IMR-90 (cell line): Measurements from ENCODE around the gene PRKAG2. TPM values are rescaled to one million over a fixed set of nuclear protein-coding genes. Genes with fewer than 3 reads are reported as not detected.

Source experiments
- ATAC-seq: fragments of 200-7000 bp; cut with Tn5 transposase; 2 replicates; pipeline ENCODE4 v1.9.1; 2020; ENCODE audit warnings: low read depth, mild to moderate bottlenecking, moderate library complexity
- BruUV-seq: library from RNA; stranded (reverse); fragments of 400-500 nt; replicated peaks from 2 replicates; lab custom pipeline; 2021; lab: Mats Ljungman, UMichigan
- CTCF ChIA-PET: fragments of 300-600 bp; formaldehyde crosslinking; extraction: SDS; loops from one replicate; lab custom pipeline; 2021; ENCODE audit warnings: antibody characterized with exemption; lab: Yijun Ruan, JAX
- POLR2A ChIA-PET: fragments of 300-600 bp; sonication (Branson Sonifier 250); formaldehyde crosslinking; loops from one replicate; lab custom pipeline; 2022; ENCODE audit warnings: antibody characterized with exemption; ENCODE audit not compliant: unreplicated experiment; lab: Charles Lee
- DNase-seq: peaks from one replicate; pipeline ENCODE4 v3.0.0; 2013
- H2AFZ ChIP-seq: replicated peaks from 2 replicates; pipeline ENCODE3; 2013; ENCODE audit warnings: low read length, mild to moderate bottlenecking; ENCODE audit not compliant: poor library complexity
- H2AK5ac ChIP-seq: 2 replicates; pipeline ENCODE4 v1.6.1; 2013; ENCODE audit warnings: low read depth, low read length, inconsistent platforms
- H2AK9ac ChIP-seq: replicated peaks from 2 replicates; pipeline ENCODE3; 2013; ENCODE audit warnings: mild to moderate bottlenecking, low read depth, low read length, moderate library complexity; ENCODE audit not compliant: poor library complexity
- H2BK120ac ChIP-seq: 2 replicates; pipeline ENCODE4 v1.6.1; 2013; ENCODE audit warnings: low read depth, low read length, inconsistent platforms
- H2BK15ac ChIP-seq: 3 replicates; pipeline ENCODE4 v1.6.1; 2013; ENCODE audit warnings: low read depth, low read length, inconsistent platforms
- H2BK20ac ChIP-seq: 2 replicates; pipeline ENCODE4 v1.6.1; 2013; ENCODE audit warnings: low read depth, mild to moderate bottlenecking, inconsistent platforms, low read length, moderate library complexity
- H2BK5ac ChIP-seq: 2 replicates; pipeline ENCODE4 v1.6.1; 2013; ENCODE audit warnings: mild to moderate bottlenecking, low read depth, low read length, inconsistent platforms; ENCODE audit not compliant: poor library complexity, severe bottlenecking
- H3K14ac ChIP-seq: replicated peaks from 2 replicates; pipeline ENCODE4 v1.6.1; 2013; ENCODE audit warnings: low read depth, low read length, inconsistent platforms
- H3K18ac ChIP-seq: 2 replicates; pipeline ENCODE4 v1.6.1; 2013; ENCODE audit warnings: low read depth, low read length, control low read depth
- H3K23ac ChIP-seq: 2 replicates; pipeline ENCODE4 v1.6.1; 2013; ENCODE audit warnings: low read depth, low read length, inconsistent platforms
- H3K27ac ChIP-seq: 2 replicates; pipeline ENCODE4 v1.5.1; 2013; ENCODE audit warnings: mild to moderate bottlenecking, control low read depth, low read length; ENCODE audit not compliant: insufficient read depth
- H3K27me3 ChIP-seq: 2 replicates; pipeline ENCODE4 v1.6.1; 2013; ENCODE audit warnings: low read length; ENCODE audit not compliant: control insufficient read depth, insufficient read depth
- H3K36me3 ChIP-seq: 2 replicates; pipeline ENCODE4 v1.6.1; 2013; ENCODE audit warnings: low read length, mixed read lengths; ENCODE audit not compliant: control insufficient read depth, insufficient read depth
- H3K4ac ChIP-seq: 2 replicates; pipeline ENCODE4 v1.6.1; 2013; ENCODE audit warnings: low read depth, low read length, inconsistent platforms
- H3K4me1 ChIP-seq: 2 replicates; pipeline ENCODE4 v1.6.1; 2013; ENCODE audit warnings: low read length, mixed read lengths; ENCODE audit not compliant: control insufficient read depth, insufficient read depth
- H3K4me2 ChIP-seq: 2 replicates; pipeline ENCODE4 v1.6.1; 2013; ENCODE audit warnings: low read depth, mild to moderate bottlenecking, control low read depth, low read length, moderate library complexity
- H3K4me3 ChIP-seq: 2 replicates; pipeline ENCODE4 v1.5.1; 2013; ENCODE audit warnings: low read depth, mild to moderate bottlenecking, control low read depth, low read length, moderate library complexity; ENCODE audit not compliant: insufficient read depth
- H3K56ac ChIP-seq: 2 replicates; pipeline ENCODE4 v1.6.1; 2013; ENCODE audit warnings: low read length, inconsistent platforms; ENCODE audit not compliant: insufficient read depth; ENCODE audit errors: extremely low read depth
- H3K79me1 ChIP-seq, 2 experiments: 2 replicates each; pipeline ENCODE4 v1.6.1; 2013; ENCODE audit warnings: low read length in 2 of 2, inconsistent platforms in 1 of 2, low read depth in 1 of 2
- H3K9ac ChIP-seq: 2 replicates; pipeline ENCODE4 v1.6.1; 2013; ENCODE audit warnings: low read depth, low read length, control low read depth
- H3K9me1 ChIP-seq: 2 replicates; pipeline ENCODE4 v1.6.1; 2013; ENCODE audit warnings: low read length, inconsistent platforms; ENCODE audit not compliant: insufficient read depth
- H3K9me3 ChIP-seq: 2 replicates; pipeline ENCODE4 v1.6.1; 2013; ENCODE audit warnings: low read length; ENCODE audit not compliant: control insufficient read depth, insufficient read depth
- H4K20me1 ChIP-seq: 2 replicates; pipeline ENCODE4 v1.6.1; 2013; ENCODE audit warnings: low read length, inconsistent platforms; ENCODE audit not compliant: insufficient read depth
- H4K5ac ChIP-seq: 2 replicates; pipeline ENCODE4 v1.6.1; 2013; ENCODE audit warnings: mild to moderate bottlenecking, low read depth, low read length, control low read depth
- H4K8ac ChIP-seq, 2 experiments: 2 replicates each; pipeline ENCODE4 v1.6.1; 2013; ENCODE audit warnings: low read depth in 2 of 2, low read length in 2 of 2, control low read depth in 1 of 2, inconsistent platforms in 1 of 2
- H4K91ac ChIP-seq: 2 replicates; pipeline ENCODE4 v1.6.1; 2013; ENCODE audit warnings: low read depth, low read length, inconsistent platforms; ENCODE audit not compliant: insufficient read depth
- BHLHE40 ChIP-seq: fragments of 150-350 bp; IDR thresholded peaks from 2 replicates; pipeline ENCODE4 v1.6.1; 2016; ENCODE audit warnings: mild to moderate bottlenecking, low read depth, low read length
- CEBPB ChIP-seq: IDR thresholded peaks from 2 replicates; pipeline ENCODE4 v1.6.1; 2012; ENCODE audit warnings: low read depth, low read length, improper control_type of control experiment
- CHD1 ChIP-seq: IDR thresholded peaks from 2 replicates; pipeline ENCODE4 v1.6.1; 2012; ENCODE audit warnings: low read depth, low read length, improper control_type of control experiment
- FOS ChIP-seq: fragments of 150-350 bp; IDR thresholded peaks from 2 replicates; pipeline ENCODE4 v1.6.1; 2016; ENCODE audit warnings: low read depth, low read length
- MAFK ChIP-seq: IDR thresholded peaks from 2 replicates; pipeline ENCODE4 v1.6.1; 2012; ENCODE audit warnings: low read depth, low read length, improper control_type of control experiment
- MXI1 ChIP-seq: IDR thresholded peaks from 2 replicates; pipeline ENCODE4 v1.6.1; 2012; ENCODE audit warnings: low read depth, mild to moderate bottlenecking, low read length, moderate library complexity, borderline replicate concordance
- NFE2L2 ChIP-seq: fragments of 150-350 bp; IDR thresholded peaks from 2 replicates; pipeline ENCODE4 v1.6.1; 2016; ENCODE audit warnings: low read depth, mild to moderate bottlenecking, low read length
- POLR2A ChIP-seq: IDR thresholded peaks from 2 replicates; pipeline ENCODE4 v1.6.1; 2012; ENCODE audit warnings: mild to moderate bottlenecking, low read depth, low read length
- RCOR1 ChIP-seq: IDR thresholded peaks from 2 replicates; pipeline ENCODE4 v1.6.1; 2012; ENCODE audit warnings: mild to moderate bottlenecking, low read length, improper control_type of control experiment; ENCODE audit not compliant: insufficient replicate concordance
- SMC3 ChIP-seq: fragments of 150-350 bp; IDR thresholded peaks from 2 replicates; pipeline ENCODE4 v1.6.1; 2016; ENCODE audit warnings: low read depth, mild to moderate bottlenecking, antibody characterized with exemption, low read length, moderate library complexity
- WGBS, 2 experiments: methylation state at CpG; one replicate each; pipeline versions ENCODE4 v1.1.5 to v1.1.7; 2013; ENCODE audit warnings: missing lambda C conversion rate in 2 of 2; ENCODE audit not compliant: insufficient read length in 1 of 2; ENCODE audit errors: extremely low coverage in 2 of 2; 5-methylcytosine and 5-hydroxymethylcytosine counted together
- dilution Hi-C: fragments of 300-500 bp; cut with HindIII; formaldehyde crosslinking; loops from one replicate; pipeline ENCODE4 v1.14.3; 2018; ENCODE audit warnings: low sequenced_read_pairs; ENCODE audit not compliant: unreplicated experiment
- in situ Hi-C: fragments of 300-500 bp; cut with MboI; formaldehyde crosslinking; loops from 3 replicates; pipeline ENCODE4 v1.14.3; 2019; ENCODE audit warnings: low sequenced_read_pairs, inconsistent platforms, mixed read lengths
- intact Hi-C: fragments of 100-400 bp; cut with micrococcal nuclease; formaldehyde crosslinking; loops from 2 replicates; pipeline ENCODE4 v1.10.0; 2022
- polyA plus RNA-seq, 3 experiments: library from polyadenylated mRNA; depleted of rRNA; stranded (reverse); fragments of >200 nt; gene quantifications; 2 replicates each; pipeline ENCODE4 v1.2.3, GENCODE V29; 2012; ENCODE audit warnings: low replicate concordance in 1 of 3
- total RNA-seq: library from RNA; depleted of rRNA; stranded (reverse); fragments of >200 nt; gene quantifications from 2 replicates; pipeline ENCODE4 v1.2.3, GENCODE V29; 2012
- TF ChIP-seq, protein P1 (sequence below): fragments of 150-350 bp; IDR thresholded peaks from 2 replicates; pipeline ENCODE4 v1.6.1; 2016; ENCODE audit warnings: low read depth, mild to moderate bottlenecking, low read length, moderate library complexity, borderline replicate concordance
- TF ChIP-seq, protein P2 (sequence below): fragments of 150-350 bp; IDR thresholded peaks from 2 replicates; pipeline ENCODE4 v1.6.1; 2017; ENCODE audit warnings: mild to moderate bottlenecking, antibody characterized with exemption, low read length, low read depth
- TF ChIP-seq, protein P3 (sequence below): conservative IDR thresholded peaks from 2 replicates; pipeline ENCODE4 v1.5.1; 2012; ENCODE audit warnings: mild to moderate bottlenecking, low read depth, low read length, improper control_type of control experiment

Gene PRKAG2
- total and polyA plus RNA-seq, 2 of the 4 experiments (the other 2 are of a cell fraction) = 15.4 to 21.6 TPM

DNA sequence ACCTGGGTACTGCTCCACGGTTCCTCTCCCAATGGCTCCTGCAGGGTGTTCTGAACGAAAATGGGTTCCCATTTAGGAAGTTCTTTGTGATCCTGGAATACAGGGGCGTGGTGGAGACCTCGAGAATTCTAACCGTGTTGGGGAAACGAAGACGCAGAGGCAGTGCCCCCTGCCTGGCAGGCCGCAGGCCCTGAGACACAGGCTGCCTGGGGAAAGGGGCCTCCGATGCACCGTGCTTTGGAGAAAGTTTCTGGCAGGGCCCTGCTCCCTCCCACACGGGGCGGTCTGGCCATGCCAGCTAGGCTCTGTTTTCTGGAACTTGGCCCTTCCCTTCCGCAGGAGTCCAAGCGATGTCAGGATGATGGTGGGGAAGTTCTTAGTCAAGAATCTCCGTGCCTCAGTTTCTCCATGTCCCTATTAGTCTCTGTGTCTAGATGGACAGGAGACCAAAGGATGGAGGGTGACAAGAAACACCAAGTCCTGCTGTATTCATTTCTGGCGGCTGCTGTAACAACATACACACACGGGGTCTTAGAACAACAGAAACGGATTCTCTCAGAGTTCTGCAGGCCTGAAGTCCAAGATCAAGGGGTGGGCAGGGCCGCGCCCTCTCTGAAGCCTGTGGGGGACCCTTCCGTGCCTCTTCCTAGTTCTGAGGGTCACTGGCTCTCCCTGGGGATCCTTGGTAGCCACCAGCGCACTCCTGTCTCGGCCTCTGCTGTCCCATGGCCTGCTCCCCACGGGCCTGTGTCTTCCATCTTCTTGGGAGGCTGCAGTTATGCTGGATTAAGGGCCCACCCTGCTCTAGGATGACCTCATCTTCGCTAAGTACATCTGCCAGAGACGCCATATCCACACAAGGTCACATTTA is 27.7 kb downstream of the PRKAG2 start (continued):
- no peak for TF ChIP-seq NFE2L2

DNA sequence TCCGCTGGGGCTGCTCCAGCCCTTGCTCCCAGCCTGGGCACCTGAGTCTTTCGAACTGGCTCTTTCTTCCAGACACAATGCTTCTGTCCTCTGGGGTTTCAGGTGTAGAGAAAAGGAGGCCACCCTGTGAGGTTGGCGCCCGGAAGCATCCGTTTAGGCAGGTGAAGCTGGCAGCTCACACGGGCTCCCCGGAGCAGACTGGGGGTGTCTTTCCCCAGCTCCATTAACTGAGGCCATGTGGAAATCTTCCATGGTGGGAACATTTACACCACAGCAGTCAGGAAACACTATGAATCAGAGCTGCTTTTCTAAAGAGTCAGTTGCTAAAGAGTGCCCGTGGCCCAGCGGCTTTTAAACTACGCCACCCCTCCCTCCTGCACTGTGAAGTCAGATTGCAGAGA is 29.2 kb downstream of the PRKAG2 start:
- no peak overlapping the region for H3K18ac ChIP-seq
- in situ Hi-C loops = no loop called here
- no peaks in the 10 kb centered on the region for H3K36me3 ChIP-seq
- H3K9me1 ChIP-seq = no peaks in the 10 kb centered on the region
- no peak overlapping the region for H3K23ac ChIP-seq
- no peak overlapping the region for H3K4ac ChIP-seq
- no peak overlapping the region for H2BK120ac ChIP-seq
- ChIA-PET POLR2A (no interaction called here), CTCF (no interaction called here)
- H2AFZ ChIP-seq = no peak overlapping the region
- no peak overlapping the region for H2BK20ac ChIP-seq
- H3K27me3 ChIP-seq = peaks cover 12% of the 10 kb centered on the region
- no peak overlapping the region for H3K4me2 ChIP-seq
- dilution Hi-C loops = no loop called here
- H3K9me3 ChIP-seq = no peaks in the 10 kb centered on the region
- WGBS, 2 experiments = no CpG with 5 or more reads among the region's 10 CpGs
- H3K9ac ChIP-seq = no peak overlapping the region
- H3K56ac ChIP-seq = no peak overlapping the region
- no peak overlapping the region for H2BK15ac ChIP-seq
- H3K27ac ChIP-seq = no peak overlapping the region
- H2BK5ac ChIP-seq = no peak overlapping the region
- no peak overlapping the region for H3K14ac ChIP-seq
- H3K4me1 ChIP-seq = no peaks in the 10 kb centered on the region; the same call in 1 of the 2 replicates
- intact Hi-C loops = no loop called here
- no peak overlapping the region for H3K4me3 ChIP-seq
- no peak for DNase-seq
- no peaks in the 10 kb centered on the region for H4K20me1 ChIP-seq
- H2AK9ac ChIP-seq = no peak overlapping the region
- H2AK5ac ChIP-seq = no peak overlapping the region
- no peak for ATAC-seq
- no TSS peak for BruUV-seq
- H3K79me1 ChIP-seq = no peaks in the 10 kb centered on the region
- no peak overlapping the region for H4K91ac ChIP-seq
- H4K8ac ChIP-seq = no peak overlapping the region
- H4K5ac ChIP-seq = no peak overlapping the region
- TF ChIP-seq NFE2L2 (no peak), BHLHE40 (no peak), MAFK (no peak), SMC3 (no peak), CEBPB (no peak), POLR2A (no peak), MXI1 (no peak), CHD1 (no peak), FOS (no peak), RCOR1 (no peak)
- TF ChIP-seq, protein P1, sequence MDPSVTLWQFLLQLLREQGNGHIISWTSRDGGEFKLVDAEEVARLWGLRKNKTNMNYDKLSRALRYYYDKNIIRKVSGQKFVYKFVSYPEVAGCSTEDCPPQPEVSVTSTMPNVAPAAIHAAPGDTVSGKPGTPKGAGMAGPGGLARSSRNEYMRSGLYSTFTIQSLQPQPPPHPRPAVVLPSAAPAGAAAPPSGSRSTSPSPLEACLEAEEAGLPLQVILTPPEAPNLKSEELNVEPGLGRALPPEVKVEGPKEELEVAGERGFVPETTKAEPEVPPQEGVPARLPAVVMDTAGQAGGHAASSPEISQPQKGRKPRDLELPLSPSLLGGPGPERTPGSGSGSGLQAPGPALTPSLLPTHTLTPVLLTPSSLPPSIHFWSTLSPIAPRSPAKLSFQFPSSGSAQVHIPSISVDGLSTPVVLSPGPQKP = no peak
- TF ChIP-seq, protein P2, sequence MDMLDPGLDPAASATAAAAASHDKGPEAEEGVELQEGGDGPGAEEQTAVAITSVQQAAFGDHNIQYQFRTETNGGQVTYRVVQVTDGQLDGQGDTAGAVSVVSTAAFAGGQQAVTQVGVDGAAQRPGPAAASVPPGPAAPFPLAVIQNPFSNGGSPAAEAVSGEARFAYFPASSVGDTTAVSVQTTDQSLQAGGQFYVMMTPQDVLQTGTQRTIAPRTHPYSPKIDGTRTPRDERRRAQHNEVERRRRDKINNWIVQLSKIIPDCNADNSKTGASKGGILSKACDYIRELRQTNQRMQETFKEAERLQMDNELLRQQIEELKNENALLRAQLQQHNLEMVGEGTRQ = no peak
- TF ChIP-seq, protein P3, sequence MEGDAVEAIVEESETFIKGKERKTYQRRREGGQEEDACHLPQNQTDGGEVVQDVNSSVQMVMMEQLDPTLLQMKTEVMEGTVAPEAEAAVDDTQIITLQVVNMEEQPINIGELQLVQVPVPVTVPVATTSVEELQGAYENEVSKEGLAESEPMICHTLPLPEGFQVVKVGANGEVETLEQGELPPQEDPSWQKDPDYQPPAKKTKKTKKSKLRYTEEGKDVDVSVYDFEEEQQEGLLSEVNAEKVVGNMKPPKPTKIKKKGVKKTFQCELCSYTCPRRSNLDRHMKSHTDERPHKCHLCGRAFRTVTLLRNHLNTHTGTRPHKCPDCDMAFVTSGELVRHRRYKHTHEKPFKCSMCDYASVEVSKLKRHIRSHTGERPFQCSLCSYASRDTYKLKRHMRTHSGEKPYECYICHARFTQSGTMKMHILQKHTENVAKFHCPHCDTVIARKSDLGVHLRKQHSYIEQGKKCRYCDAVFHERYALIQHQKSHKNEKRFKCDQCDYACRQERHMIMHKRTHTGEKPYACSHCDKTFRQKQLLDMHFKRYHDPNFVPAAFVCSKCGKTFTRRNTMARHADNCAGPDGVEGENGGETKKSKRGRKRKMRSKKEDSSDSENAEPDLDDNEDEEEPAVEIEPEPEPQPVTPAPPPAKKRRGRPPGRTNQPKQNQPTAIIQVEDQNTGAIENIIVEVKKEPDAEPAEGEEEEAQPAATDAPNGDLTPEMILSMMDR = no peak
